Endodermal cell (in vitro differentiated cells): ENCODE data around the gene ZSWIM6. TPM values are rescaled to one million over a fixed set of nuclear protein-coding genes. Genes with fewer than 3 reads are reported as not detected.
"Not testable (repeated sequence)": the region's sequence is repeated elsewhere in the genome, so short reads cannot be mapped to it uniquely, and the experiment has no call there.

Source experiments
- DNase-seq: peaks from one replicate; pipeline ENCODE4 v3.0.0-alpha.2; 2017
- H3K27ac ChIP-seq: 2 replicates; pipeline ENCODE4 v1.5.1; 2013; ENCODE audit warnings: mild to moderate bottlenecking, low read depth, low read length, moderate library complexity
- H3K27me3 ChIP-seq: 2 replicates; pipeline ENCODE4 v1.6.1; 2013; ENCODE audit warnings: mild to moderate bottlenecking, low read length, moderate library complexity; ENCODE audit not compliant: insufficient read depth, control insufficient read depth, poor library complexity, severe bottlenecking
- H3K36me3 ChIP-seq: 2 replicates; pipeline ENCODE4 v1.7.0; 2013; ENCODE audit warnings: mild to moderate bottlenecking, low read length, moderate library complexity; ENCODE audit not compliant: control insufficient read depth, insufficient read depth
- H3K4me1 ChIP-seq: one replicate; pipeline ENCODE4 v1.7.0; 2013; ENCODE audit warnings: low read length; ENCODE audit not compliant: control insufficient read depth, insufficient read depth
- H3K4me3 ChIP-seq: 2 replicates; pipeline ENCODE4 v1.5.1; 2013; ENCODE audit warnings: mild to moderate bottlenecking, low read length, moderate library complexity
- H3K9ac ChIP-seq: 2 replicates; pipeline ENCODE4 v1.6.1; 2013; ENCODE audit warnings: mild to moderate bottlenecking, low read length, moderate library complexity; ENCODE audit not compliant: poor library complexity, severe bottlenecking; ENCODE audit errors: extremely low read depth
- H3K9me3 ChIP-seq: 2 replicates; pipeline ENCODE4 v1.6.1; 2013; ENCODE audit warnings: mild to moderate bottlenecking, low read length, moderate library complexity; ENCODE audit not compliant: control insufficient read depth
- H3K27ac Mint-ChIP-seq: 2 replicates; pipeline ENCODE4 v1.8.0; 2020; ENCODE audit warnings: mixed read lengths
- H3K27me3 Mint-ChIP-seq: 2 replicates; pipeline ENCODE4 v1.8.0; 2021; ENCODE audit warnings: mild to moderate bottlenecking, mixed read lengths; ENCODE audit not compliant: insufficient read depth
- H3K36me3 Mint-ChIP-seq: 2 replicates; pipeline ENCODE4 v1.8.0; 2020; ENCODE audit warnings: low read depth, mixed read lengths
- H3K4me1 Mint-ChIP-seq: 2 replicates; pipeline ENCODE4 v1.8.0; 2020; ENCODE audit warnings: mixed read lengths
- H3K4me3 Mint-ChIP-seq: 2 replicates; pipeline ENCODE4 v1.8.0; 2020; ENCODE audit warnings: mild to moderate bottlenecking, moderate library complexity, mixed read lengths
- H3K9me3 Mint-ChIP-seq: 2 replicates; pipeline ENCODE4 v1.8.0; 2020; ENCODE audit warnings: mild to moderate bottlenecking, mixed read lengths
- CTCF ChIP-seq: fragments of 200-600 bp; sonication (generic); conservative IDR thresholded peaks from 2 replicates; pipeline ENCODE4 v1.5.0; 2021; ENCODE audit warnings: antibody characterized with exemption, mild to moderate bottlenecking
- WGBS, 2 experiments: methylation state at CpG; one replicate each; pipeline versions ENCODE4 v1.1.5 to v1.1.7; 2013; ENCODE audit warnings: missing lambda C conversion rate in 2 of 2, mixed read lengths in 1 of 2; ENCODE audit not compliant: insufficient coverage in 1 of 2, insufficient read length in 1 of 2; 5-methylcytosine and 5-hydroxymethylcytosine counted together
- total RNA-seq, 2 donors: library from RNA; stranded (reverse); fragmentation: NEBNext Ultra II Directional in 1 of 2; extraction: Animal tissue kit (Norgen Biotek cat#: 25700) in 1 of 2; gene quantifications; 2 replicates in 1 of 2; 3 replicates in 1 of 2; pipeline ENCODE4 v1.2.1, GENCODE V29; 2021

ZSWIM6 gene
- total RNA-seq, 2 donors from 2014 or later, result 18.1 to 18.8 TPM

- Histone ChIP-seq H3K4me3 (no peak overlapping the region), H3K9ac (no peak overlapping the region), H3K27ac (no peak overlapping the region), H3K27me3 (no peaks in the 10 kb centered on the region), H3K36me3 (no peaks in the 10 kb centered on the region), H3K9me3 (peaks cover 1% of the 10 kb centered on the region), H3K4me1 (no peaks in the 10 kb centered on the region)
- Mint-ChIP-seq H3K27ac (peak overlapping the region; percentile 49), H3K27me3 (no peaks in the 10 kb centered on the region), H3K9me3 (no peaks in the 10 kb centered on the region), H3K4me3 (no peak overlapping the region), H3K36me3 (no peaks in the 10 kb centered on the region), H3K4me1 (peaks cover 28% of the 10 kb centered on the region)
- WGBS, 2 experiments, result 95 to 100% methylated on average over 3 to 4 of the region's 4 CpGs
- TF ChIP-seq CTCF, result no peak
- no peak for DNase-seq
These were observed 71.2 kb downstream of the ZSWIM6 start for GRCh38 chr5:61402970-61403900.

- DNase-seq, result no peak
- no peak overlapping the region for H3K4me3 ChIP-seq
- Mint-ChIP-seq H3K4me1 (peaks cover 37% of the 10 kb centered on the region), H3K27me3 (no peaks in the 10 kb centered on the region), H3K27ac (no peak overlapping the region), H3K36me3 (no peaks in the 10 kb centered on the region), H3K4me3 (no peak overlapping the region), H3K9me3 (no peaks in the 10 kb centered on the region)
- H3K4me1 ChIP-seq, result peaks cover 5% of the 10 kb centered on the region
- H3K27me3 ChIP-seq, result no peaks in the 10 kb centered on the region
- TF ChIP-seq CTCF, result no peak
- no peaks in the 10 kb centered on the region for H3K36me3 ChIP-seq
- no peaks in the 10 kb centered on the region for H3K9me3 ChIP-seq
- H3K9ac ChIP-seq, result no peak overlapping the region
- no peak overlapping the region for H3K27ac ChIP-seq
These were observed 73.6 kb downstream of the ZSWIM6 start for GRCh38 chr5:61405511-61406295.

- not testable (repeated sequence) for H3K36me3 ChIP-seq, H3K27ac ChIP-seq, H3K4me1 ChIP-seq, H3K27me3 Mint-ChIP-seq, H3K9me3 ChIP-seq, H3K4me3 Mint-ChIP-seq, H3K4me3 ChIP-seq, H3K27me3 ChIP-seq, H3K9me3 Mint-ChIP-seq, DNase-seq, H3K27ac Mint-ChIP-seq, H3K36me3 Mint-ChIP-seq, H3K9ac ChIP-seq
- 94 to 95% methylated on average over 3 to 4 of the region's 4 CpGs for WGBS, 2 experiments
- peaks cover 39% of the 10 kb centered on the region for H3K4me1 Mint-ChIP-seq
These were observed 74.4 kb downstream of the ZSWIM6 start for GRCh38 chr5:61406497-61406896.
